Fibroblast of lung (primary cell): ENCODE results near the gene ZNF423. TPM values are rescaled to one million over a fixed set of nuclear protein-coding genes. Genes with fewer than 3 reads are reported as not detected.
A peak's percentile ranks its signal among the peaks of the same experiment; 100 is the strongest.

Experiments
- DNase-seq, 2 donors: peaks; one replicate each; pipeline versions ENCODE4 v3.0.0 to v3.0.0-alpha.2; 2010; ENCODE audit warnings: low read depth in 2 of 2
- H2AFZ ChIP-seq: 2 replicates; pipeline ENCODE4 v1.5.1; 2012; ENCODE audit warnings: low read length, control low read depth, inconsistent platforms
- H3K27ac ChIP-seq: 2 replicates; pipeline ENCODE4 v1.5.1; 2011; ENCODE audit warnings: low read length, control low read depth; ENCODE audit not compliant: insufficient read depth
- H3K27me3 ChIP-seq: 2 replicates; pipeline ENCODE4 v1.5.1; 2011; ENCODE audit warnings: mild to moderate bottlenecking, low read length; ENCODE audit not compliant: control insufficient read depth, insufficient read depth
- H3K36me3 ChIP-seq: 2 replicates; pipeline ENCODE4 v1.5.1; 2011; ENCODE audit warnings: low read length; ENCODE audit not compliant: control insufficient read depth, insufficient read depth
- H3K4me1 ChIP-seq: 2 replicates; pipeline ENCODE4 v1.5.1; 2011; ENCODE audit warnings: low read length; ENCODE audit not compliant: control insufficient read depth, insufficient read depth; ENCODE audit errors: extremely low read depth
- H3K4me2 ChIP-seq: 2 replicates; pipeline ENCODE4 v1.5.1; 2011; ENCODE audit warnings: low read length, control low read depth; ENCODE audit not compliant: insufficient read depth; ENCODE audit errors: extremely low read depth
- H3K4me3 ChIP-seq, 4 experiments: fragments of 200-600 bp in 1 of 4; sonication (generic) in 1 of 4; replicated peaks in 1 of 4; 2 replicates each; pipeline ENCODE4 v1.5.1; 2011 to 2016; ENCODE audit warnings: low read length in 4 of 4, low read depth in 3 of 4, mild to moderate bottlenecking in 3 of 4, control low read depth in 2 of 4, inconsistent platforms in 1 of 4, mixed read lengths in 1 of 4; ENCODE audit not compliant: insufficient read depth in 1 of 4; ENCODE audit errors: control extremely low read depth in 1 of 4
- H3K79me2 ChIP-seq: 2 replicates; pipeline ENCODE4 v1.5.1; 2012; ENCODE audit warnings: mild to moderate bottlenecking, low read length, inconsistent platforms; ENCODE audit not compliant: control insufficient read depth, insufficient read depth
- H3K9ac ChIP-seq: 2 replicates; pipeline ENCODE4 v1.5.1; 2011; ENCODE audit warnings: mild to moderate bottlenecking, low read length, control low read depth; ENCODE audit not compliant: insufficient read depth
- H3K9me3 ChIP-seq: 2 replicates; pipeline ENCODE4 v1.5.1; 2012; ENCODE audit warnings: low read depth, low read length; ENCODE audit not compliant: control insufficient read depth, insufficient read depth
- H4K20me1 ChIP-seq: 2 replicates; pipeline ENCODE4 v1.5.1; 2011; ENCODE audit warnings: low read length; ENCODE audit not compliant: control insufficient read depth, insufficient read depth; ENCODE audit errors: extremely low read depth
- CTCF ChIP-seq, 2 donors: IDR thresholded peaks in 1 of 2; conservative IDR thresholded peaks in 1 of 2; 1 replicate in 1 of 2; 2 replicates in 1 of 2; pipeline ENCODE4 v1.5.1; 2011 to 2012; ENCODE audit warnings: low read length in 2 of 2, control low read depth in 1 of 2, inconsistent platforms in 1 of 2, low read depth in 1 of 2, mild to moderate bottlenecking in 1 of 2
- EZH2 ChIP-seq: IDR thresholded peaks from 2 replicates; pipeline ENCODE4 v1.5.1; 2012; ENCODE audit warnings: low read length, control low read depth, mild to moderate bottlenecking; ENCODE audit errors: missing control alignments
- polyA plus RNA-seq, 2 donors: library from polyadenylated mRNA; depleted of rRNA in 1 of 2; stranded (reverse) in 1 of 2; unstranded in 1 of 2; fragments of >200 nt; gene quantifications; 2 replicates each; pipeline ENCODE4 v1.2.1, GENCODE V29; 2011 to 2012; ENCODE audit warnings: missing spikeins in 1 of 2
- total RNA-seq: library from RNA; depleted of rRNA; stranded (reverse); fragments of >200 nt; gene quantifications from 2 replicates; pipeline ENCODE4 v1.2.1, GENCODE V29; 2014

The ZNF423 gene
- total and polyA plus RNA-seq, 2 donors (not counting 1 experiment from before 2014, with no cell fraction given), result 0.07 to 0.17 TPM

- Histone ChIP-seq H3K36me3 (no peaks in the 10 kb centered on the region), H3K9me3 (no peaks in the 10 kb centered on the region), H4K20me1 (no peaks in the 10 kb centered on the region), H2AFZ (no peak overlapping the region), H3K9ac (no peak overlapping the region), H3K4me1 (no peaks in the 10 kb centered on the region), H3K4me3 (no peak overlapping the region), H3K79me2 (no peaks in the 10 kb centered on the region), H3K27me3 (peaks cover 2% of the 10 kb centered on the region), H3K27ac (no peak overlapping the region), H3K4me2 (no peak overlapping the region)
- TF ChIP-seq EZH2 (no peak), CTCF (conservative IDR thresholded peaks at IDR 0.05 in 1 of 2, IDR thresholded peaks at IDR 0.05 in 1 of 2; ENCODE audit: low read depth in 1 of 2, low read length in 2 of 2) (no peak)
- DNase-seq, result peak in 1 of 2 donors; percentile 33
Observed at GRCh38 chr16:49788986-49789385, 66.9 kb downstream of the ZNF423 start.

- no peak for DNase-seq
- Histone ChIP-seq H3K4me2 (no peak overlapping the region), H3K27me3 (peaks cover 2% of the 10 kb centered on the region), H2AFZ (no peak overlapping the region), H3K36me3 (no peaks in the 10 kb centered on the region), H3K79me2 (no peaks in the 10 kb centered on the region), H3K27ac (no peak overlapping the region), H3K9me3 (no peaks in the 10 kb centered on the region), H3K9ac (no peak overlapping the region), H4K20me1 (no peaks in the 10 kb centered on the region), H3K4me1 (no peaks in the 10 kb centered on the region), H3K4me3 (no peak overlapping the region)
- TF ChIP-seq EZH2 (no peak), CTCF (conservative IDR thresholded peaks at IDR 0.05 in 1 of 2, IDR thresholded peaks at IDR 0.05 in 1 of 2; ENCODE audit: low read depth in 1 of 2, low read length in 2 of 2) (no peak)
Observed at GRCh38 chr16:49788572-49788971, 67.3 kb downstream of the ZNF423 start.

GRCh38 chr16:49786926-49787557 is 68.9 kb downstream of the ZNF423 start:
- Histone ChIP-seq H3K9ac (no peak overlapping the region), H3K4me1 (no peaks in the 10 kb centered on the region), H3K79me2 (no peaks in the 10 kb centered on the region), H2AFZ (no peak overlapping the region), H3K36me3 (no peaks in the 10 kb centered on the region), H4K20me1 (no peaks in the 10 kb centered on the region), H3K27me3 (peaks cover 2% of the 10 kb centered on the region), H3K9me3 (no peaks in the 10 kb centered on the region), H3K27ac (no peak overlapping the region), H3K4me2 (no peak overlapping the region), H3K4me3 (no peak overlapping the region)
- no peak for TF ChIP-seq EZH2
- TF ChIP-seq CTCF (conservative IDR thresholded peaks at IDR 0.05 in 1 of 2, IDR thresholded peaks at IDR 0.05 in 1 of 2; ENCODE audit: low read depth in 1 of 2, low read length in 2 of 2), result no peak
- no peak for DNase-seq
